Kidney (tissue), 14 donors: ENCODE results near the gene ACTR8. TPM values are rescaled to one million over a fixed set of nuclear protein-coding genes. Genes with fewer than 3 reads are reported as not detected.

Source experiments
- DNase-seq, 5 donors: peaks; one replicate each; pipeline ENCODE4 v3.0.0-alpha.2; 2013 to 2020
- FAIRE-seq: peaks from 2 replicates; lab custom pipeline; 2012; peaks lifted over from hg19 to GRCh38; lab: Jason Lieb, UNC
- H3K27ac ChIP-seq, 2 donors: one replicate each; pipeline ENCODE4 v1.7.0; 2013; ENCODE audit warnings: low read depth in 2 of 2, low read length in 2 of 2, inconsistent platforms in 1 of 2
- H3K27me3 ChIP-seq: one replicate; pipeline ENCODE4 v1.7.1; 2013; ENCODE audit warnings: low read length, inconsistent platforms; ENCODE audit not compliant: control insufficient read depth, insufficient read depth
- H3K36me3 ChIP-seq, 3 donors: one replicate each; pipeline versions ENCODE4 v1.7.0 to v1.7.1; 2013; ENCODE audit warnings: low read length in 3 of 3, control low read depth in 1 of 3, inconsistent platforms in 1 of 3; ENCODE audit not compliant: insufficient read depth in 3 of 3, control insufficient read depth in 2 of 3
- H3K4me1 ChIP-seq, 3 donors: one replicate each; pipeline versions ENCODE4 v1.7.0 to v1.7.1; 2013; ENCODE audit warnings: low read length in 3 of 3, inconsistent platforms in 1 of 3, low read depth in 1 of 3; ENCODE audit not compliant: control insufficient read depth in 2 of 3, insufficient read depth in 2 of 3
- H3K4me3 ChIP-seq, 3 donors: one replicate each; pipeline versions ENCODE4 v1.7.0 to v1.8.1; 2013; ENCODE audit warnings: low read length in 3 of 3, control low read depth in 1 of 3, inconsistent platforms in 1 of 3
- H3K9ac ChIP-seq, 3 donors: one replicate each; pipeline versions ENCODE4 v1.7.0 to v1.7.1; 2013; ENCODE audit warnings: low read length in 3 of 3, control low read depth in 1 of 3, inconsistent platforms in 1 of 3
- H3K9me3 ChIP-seq, 3 donors: one replicate each; pipeline versions ENCODE4 v1.7.0 to v1.7.1; 2013; ENCODE audit warnings: low read length in 3 of 3, control low read depth in 1 of 3, inconsistent platforms in 1 of 3; ENCODE audit not compliant: control insufficient read depth in 2 of 3, insufficient read depth in 1 of 3
- intact Hi-C: fragments of 100-400 bp; cut with DNase I; formaldehyde crosslinking; loops from one replicate; pipeline ENCODE4 v1.11.1; 2022
- polyA plus RNA-seq: library from polyadenylated mRNA; stranded (reverse); fragments of 350-450 nt; fragmentation: Illumina TruSeq; extraction: RNeasy Lipid Tissue Mini Kit (QIAGEN cat#74804); gene quantifications from one replicate; pipeline ENCODE4 v1.2.3, GENCODE V29; 2014; ENCODE audit warnings: low read depth, low replicate concordance; ENCODE audit not compliant: insufficient read depth
- total RNA-seq: library from RNA; stranded (reverse); fragmentation: NEBNext Ultra II Directional; extraction: Animal tissue kit (Norgen Biotek cat#: 25700); gene quantifications from one replicate; pipeline ENCODE4 v1.2.1, GENCODE V29; 2021
- TF ChIP-seq, protein P1 (sequence below): IDR thresholded peaks from 3 replicates; pipeline ENCODE4 v1.5.1; 2012; ENCODE audit warnings: mild to moderate bottlenecking, moderate library complexity, borderline replicate concordance; ENCODE audit not compliant: insufficient read depth; ENCODE audit errors: extremely low read depth
- donor health status: control.
- donor health status: control.
- donor health status: control.
- donor health status: control.
- donor health status: control.
- donor health status: DM: yes; HTN: yes; CAD: no.
- donor health status: Normal renal cell carcinoma (clear cell type).

ACTR8 gene
- total and polyA plus RNA-seq, 2 donors from 2014 or later: 20.4 to 29.6 TPM

DNA sequence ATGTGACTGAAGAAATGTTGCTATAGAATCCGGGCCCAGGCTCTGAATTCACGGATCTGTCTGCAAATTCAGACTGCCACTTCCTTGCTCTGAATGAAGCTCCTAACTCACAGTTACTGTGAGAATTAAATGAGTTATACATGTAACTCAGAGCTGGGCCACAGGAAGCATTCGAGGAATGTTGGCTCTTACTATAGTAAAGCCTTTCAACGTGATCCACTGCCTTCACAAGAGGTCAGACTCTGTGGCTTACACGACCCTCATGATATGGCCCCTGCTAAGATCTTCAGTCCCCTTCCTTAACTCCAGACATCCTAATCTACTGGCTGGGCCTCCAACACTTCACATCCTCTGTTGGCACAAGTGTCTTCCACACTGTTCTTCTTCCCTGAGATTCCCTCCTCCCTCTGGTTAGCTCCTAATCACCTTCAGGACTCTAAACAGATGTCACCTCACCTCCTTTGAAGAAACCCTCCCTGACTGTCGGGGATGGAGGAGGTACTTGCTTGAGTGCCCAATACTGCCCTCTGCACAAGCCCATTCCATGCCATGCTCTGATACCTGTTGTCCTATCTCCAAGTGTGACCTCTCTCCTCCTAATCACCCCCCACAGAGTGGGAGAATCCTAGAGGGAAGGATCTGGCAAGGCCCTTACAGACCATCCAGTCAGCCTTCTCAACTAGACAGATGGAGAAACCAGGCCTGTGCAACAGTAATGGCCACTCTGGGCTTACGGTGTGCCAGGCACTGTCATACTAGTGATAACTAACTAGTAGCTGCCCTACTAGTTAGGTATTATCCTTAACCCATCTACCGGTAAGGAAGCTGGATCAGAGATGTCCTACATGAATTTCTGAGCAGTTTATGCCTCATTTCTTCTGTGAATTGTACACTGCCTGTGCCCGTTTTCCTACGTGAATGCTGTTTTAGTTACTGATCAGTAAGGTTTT is 1.3 kb downstream of the ACTR8 start:
- FAIRE-seq (no peak), DNase-seq (peak in 2 of 5 donors; percentile 18 to 23)
- Histone ChIP-seq H3K27me3 (no peaks in the 10 kb centered on the region), H3K9me3 (no peaks in the 10 kb centered on the region), H3K4me3 (peak overlapping the region; percentile 85 to 89 (median 89)), H3K4me1 (peaks cover 0 to 8% (median 8%) of the 10 kb centered on the region in 3 donors), H3K27ac (no peak overlapping the region), H3K36me3 (peaks cover 15 to 41% (median 27%) of the 10 kb centered on the region in 3 donors), H3K9ac (peak overlapping the region; percentile 66 to 92 (median 90))
- TF ChIP-seq, protein P1, sequence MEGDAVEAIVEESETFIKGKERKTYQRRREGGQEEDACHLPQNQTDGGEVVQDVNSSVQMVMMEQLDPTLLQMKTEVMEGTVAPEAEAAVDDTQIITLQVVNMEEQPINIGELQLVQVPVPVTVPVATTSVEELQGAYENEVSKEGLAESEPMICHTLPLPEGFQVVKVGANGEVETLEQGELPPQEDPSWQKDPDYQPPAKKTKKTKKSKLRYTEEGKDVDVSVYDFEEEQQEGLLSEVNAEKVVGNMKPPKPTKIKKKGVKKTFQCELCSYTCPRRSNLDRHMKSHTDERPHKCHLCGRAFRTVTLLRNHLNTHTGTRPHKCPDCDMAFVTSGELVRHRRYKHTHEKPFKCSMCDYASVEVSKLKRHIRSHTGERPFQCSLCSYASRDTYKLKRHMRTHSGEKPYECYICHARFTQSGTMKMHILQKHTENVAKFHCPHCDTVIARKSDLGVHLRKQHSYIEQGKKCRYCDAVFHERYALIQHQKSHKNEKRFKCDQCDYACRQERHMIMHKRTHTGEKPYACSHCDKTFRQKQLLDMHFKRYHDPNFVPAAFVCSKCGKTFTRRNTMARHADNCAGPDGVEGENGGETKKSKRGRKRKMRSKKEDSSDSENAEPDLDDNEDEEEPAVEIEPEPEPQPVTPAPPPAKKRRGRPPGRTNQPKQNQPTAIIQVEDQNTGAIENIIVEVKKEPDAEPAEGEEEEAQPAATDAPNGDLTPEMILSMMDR: no peak
- intact Hi-C loops: no loop called here

DNA sequence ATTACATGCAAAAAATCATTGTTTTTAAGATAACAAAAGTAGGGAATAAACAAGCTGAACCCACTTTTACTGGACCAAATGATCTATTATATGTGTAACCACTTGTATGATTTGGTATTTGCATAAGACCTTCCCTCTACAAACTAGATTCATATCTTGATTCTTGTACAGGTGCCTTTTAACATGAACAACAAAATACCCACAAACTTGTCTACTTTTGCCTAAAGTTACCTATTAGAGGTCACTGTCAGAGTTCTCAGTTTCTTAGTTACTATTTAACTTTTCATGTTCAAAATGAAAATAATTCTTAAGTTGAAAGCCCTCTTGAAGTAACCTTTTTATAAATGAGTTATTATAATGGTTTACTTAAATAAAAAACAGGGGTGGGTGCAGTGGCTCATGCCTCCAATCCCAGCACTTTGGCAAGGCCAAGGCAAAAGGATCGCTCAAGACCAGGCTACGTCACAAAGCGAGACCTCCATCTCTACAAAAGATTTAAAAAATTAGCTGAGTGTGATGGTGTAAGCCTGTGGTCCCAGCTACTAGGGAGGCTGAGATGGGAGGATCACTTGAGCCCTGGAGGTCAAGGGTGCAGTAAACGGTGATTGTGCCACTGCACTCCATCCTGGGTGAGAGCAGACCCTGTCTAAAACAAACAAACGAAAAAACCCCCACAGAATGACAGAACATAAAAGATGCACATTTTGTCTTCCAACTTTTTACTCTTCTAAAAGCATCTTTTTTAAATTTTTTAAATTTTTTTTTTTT is 16.0 kb downstream of the ACTR8 start:
- no peak overlapping the region for H3K4me3 ChIP-seq
- FAIRE-seq: peak; percentile 60

DNA sequence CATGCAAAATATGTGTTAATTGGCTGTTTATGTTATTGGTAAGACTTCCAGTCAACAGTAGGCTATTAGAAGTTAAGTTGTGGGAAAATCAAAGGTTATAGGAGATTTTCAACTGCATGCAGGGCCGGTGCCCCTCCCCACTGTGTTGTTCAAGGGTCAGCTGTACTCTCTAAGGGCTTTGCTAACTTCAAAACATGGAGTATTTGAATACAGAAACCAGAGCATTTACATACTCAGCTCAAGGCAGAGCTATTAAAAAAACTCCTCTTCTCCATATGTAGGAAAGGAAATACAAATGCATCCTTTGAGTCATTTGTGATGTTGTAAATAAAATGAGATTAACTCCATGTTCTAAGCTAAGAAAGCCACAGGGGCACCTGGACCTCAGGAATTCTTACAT is 18.8 kb downstream of the ACTR8 start:
- intact Hi-C loops: no loop called here
- Histone ChIP-seq H3K4me3 (no peak overlapping the region), H3K27ac (no peak overlapping the region), H3K36me3 (peaks cover 8 to 11% (median 9%) of the 10 kb centered on the region in 3 donors), H3K4me1 (peaks cover 0 to 4% (median under 1%) of the 10 kb centered on the region in 3 donors), H3K9ac (no peak overlapping the region), H3K27me3 (no peaks in the 10 kb centered on the region), H3K9me3 (no peaks in the 10 kb centered on the region)
- FAIRE-seq (no peak), DNase-seq (no peak)
- TF ChIP-seq, protein P1: no peak

More for the DNA sequence above, 16.0 kb downstream of the ACTR8 start:
- H3K9me3 ChIP-seq: no peaks in the 10 kb centered on the region
- no peak overlapping the region for H3K27ac ChIP-seq
- DNase-seq: no peak
- TF ChIP-seq, protein P1: no peak
- intact Hi-C loops: no loop called here
- peaks cover 14 to 21% (median 18%) of the 10 kb centered on the region in 3 donors for H3K36me3 ChIP-seq
- no peak overlapping the region for H3K9ac ChIP-seq
- peaks cover 0 to 4% (median 0%) of the 10 kb centered on the region in 3 donors for H3K4me1 ChIP-seq
- no peaks in the 10 kb centered on the region for H3K27me3 ChIP-seq
